Panc1 (cell line): ENCODE results near the gene SESN1. TPM values are rescaled to one million over a fixed set of nuclear protein-coding genes. Genes with fewer than 3 reads are reported as not detected.

Source experiments
- ATAC-seq: fragments of 200-7000 bp; cut with Tn5 transposase; 2 replicates; pipeline ENCODE4 v1.9.1; 2020; ENCODE audit warnings: mild to moderate bottlenecking, moderate library complexity
- BruUV-seq: library from RNA; stranded (reverse); fragments of 400-500 nt; replicated peaks from 2 replicates; lab custom pipeline; 2021; lab: Mats Ljungman, UMichigan
- CTCF ChIA-PET: fragments of 300-600 bp; sonication (Branson Sonifier 250); formaldehyde crosslinking; loops from one replicate; lab custom pipeline; 2022; ENCODE audit warnings: antibody characterized with exemption; lab: Charles Lee
- POLR2A ChIA-PET: fragments of 300-600 bp; sonication (Branson Sonifier 250); formaldehyde crosslinking; loops from one replicate; lab custom pipeline; 2022; ENCODE audit warnings: antibody characterized with exemption; lab: Charles Lee
- DNase-seq: peaks from one replicate; pipeline ENCODE4 v3.0.0-alpha.2; 2010; ENCODE audit warnings: low read depth, low spot score
- H3K27ac ChIP-seq: 2 replicates; pipeline ENCODE4 v1.5.1; 2011; ENCODE audit warnings: mild to moderate bottlenecking, low read length, inconsistent platforms
- H3K27me3 ChIP-seq: fragments of 200-500 bp; sonication (Bioruptor generic); 2 replicates; pipeline ENCODE4 v1.6.0; 2014; ENCODE audit warnings: low read length, inconsistent platforms; ENCODE audit not compliant: control insufficient read depth, insufficient read depth
- H3K36me3 ChIP-seq: fragments of 200-500 bp; sonication (Bioruptor generic); 2 replicates; pipeline ENCODE4 v1.5.1; 2014; ENCODE audit warnings: inconsistent platforms, mild to moderate bottlenecking, low read length, moderate library complexity; ENCODE audit not compliant: control insufficient read depth, insufficient read depth
- H3K4me1 ChIP-seq: 2 replicates; pipeline ENCODE4 v1.5.1; 2011; ENCODE audit warnings: inconsistent platforms, mild to moderate bottlenecking, low read length, moderate library complexity; ENCODE audit not compliant: control insufficient read depth, insufficient read depth
- H3K4me3 ChIP-seq, 2 experiments: 2 replicates each; pipeline ENCODE4 v1.5.1; 2011 to 2012; ENCODE audit warnings: low read depth in 2 of 2, low read length in 2 of 2, mild to moderate bottlenecking in 2 of 2, inconsistent platforms in 1 of 2, moderate library complexity in 1 of 2
- H3K9me3 ChIP-seq: fragments of 200-500 bp; sonication (Bioruptor generic); 2 replicates; pipeline ENCODE4 v1.5.1; 2014; ENCODE audit warnings: low read depth, mild to moderate bottlenecking, inconsistent platforms, low read length, moderate library complexity; ENCODE audit not compliant: control insufficient read depth, insufficient read depth
- CTCF ChIP-seq: fragments of 450-650 bp; IDR thresholded peaks from 2 replicates; pipeline ENCODE4 v1.5.1; 2017; ENCODE audit warnings: mild to moderate bottlenecking
- POLR2AphosphoS5 ChIP-seq: IDR thresholded peaks from 2 replicates; pipeline ENCODE4 v1.6.1; 2012; ENCODE audit warnings: mild to moderate bottlenecking, low read depth, low read length, moderate library complexity
- REST ChIP-seq, 2 experiments: IDR thresholded peaks; 2 replicates each; pipeline ENCODE4 v1.6.1; 2011 to 2012; ENCODE audit warnings: low read depth in 2 of 2, control low read depth in 1 of 2, low read length in 1 of 2, mild to moderate bottlenecking in 1 of 2, moderate library complexity in 1 of 2; ENCODE audit not compliant: insufficient read depth in 1 of 2
- SIN3A ChIP-seq: IDR thresholded peaks from 2 replicates; pipeline ENCODE4 v1.6.1; 2012; ENCODE audit warnings: low read depth, mild to moderate bottlenecking, low read length, moderate library complexity, borderline replicate concordance; ENCODE audit not compliant: insufficient read depth
- TCF7L2 ChIP-seq: IDR thresholded peaks from 2 replicates; pipeline ENCODE4 v1.6.1; 2011; ENCODE audit warnings: mild to moderate bottlenecking, low read depth, low read length, inconsistent platforms
- in situ Hi-C: cut with HindIII; loops from 2 replicates; pipeline ENCODE4 v1.10.0; 2016; ENCODE audit warnings: low sequenced_read_pairs, low pct_unique_long_range_greater_than_20kb
- intact Hi-C: fragments of 100-400 bp; cut with micrococcal nuclease; formaldehyde crosslinking; loops from one replicate; pipeline ENCODE4 v1.10.0; 2022; ENCODE audit not compliant: unreplicated experiment
- total RNA-seq: library from RNA; stranded (reverse); gene quantifications from one replicate; pipeline ENCODE4 v1.2.1, GENCODE V29; 2021; ENCODE audit not compliant: unreplicated experiment

SESN1 gene
- total RNA-seq, 1 experiment from 2014 or later = 11.3 TPM

DNA sequence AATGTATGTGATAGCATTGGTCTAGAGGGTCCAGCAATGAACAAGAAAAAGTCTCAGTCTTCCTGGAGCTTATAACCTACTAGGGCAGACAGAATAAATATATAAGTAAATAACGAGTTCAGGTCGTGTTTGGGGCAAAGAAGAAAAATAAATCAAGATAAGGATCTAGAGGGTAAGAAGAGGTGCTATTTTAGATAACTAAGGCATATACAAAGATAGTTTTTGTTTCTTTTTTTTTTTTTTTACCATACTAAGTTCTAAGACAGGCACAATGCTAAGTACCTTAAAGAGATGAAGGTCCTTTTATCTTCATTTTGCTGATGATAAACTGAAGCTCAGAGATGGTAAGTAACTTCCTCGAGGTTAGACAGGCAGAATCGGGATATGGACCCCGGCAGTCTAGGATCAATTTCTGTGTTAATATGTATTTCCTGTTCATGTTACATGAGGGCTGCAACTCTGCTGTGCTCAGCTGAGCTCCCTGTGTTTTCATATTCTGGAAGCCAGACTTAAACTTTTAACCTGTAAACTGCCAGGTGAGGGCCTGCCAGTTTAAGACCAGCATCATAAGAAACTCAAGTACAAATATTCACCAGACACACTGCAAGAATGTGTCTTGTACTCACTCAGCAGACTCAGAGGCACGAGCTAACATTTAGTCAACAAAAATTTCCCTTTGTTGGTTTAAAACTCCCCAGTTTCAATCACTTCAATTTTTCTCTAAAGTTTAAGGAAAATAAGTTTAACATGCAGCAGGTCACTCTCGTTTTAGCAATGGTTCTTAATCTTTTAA lies 23.3 kb downstream of the SESN1 start:
- ATAC-seq (no peak), DNase-seq (no peak)
- intact Hi-C loops = loop anchor here (5.0 kb wide), 1 partner anchor 159 kb away; no protein-coding TSS in a partner anchor
- in situ Hi-C loops = no loop called here
- TF ChIP-seq TCF7L2 = no peak
- no peak for TF ChIP-seq POLR2AphosphoS5
- CTCF ChIA-PET = interaction anchor here (0.6 to 1.3 kb wide), 3 partner anchors 45 to 530 kb away, joined by 3 to 7 read pairs (median 4); no protein-coding TSS in a partner anchor
- H3K27me3 ChIP-seq = no peaks in the 10 kb centered on the region
- POLR2A ChIA-PET = interaction anchor here (0.6 kb wide), 1 partner anchor 157 kb away, joined by 4 read pairs; no protein-coding TSS in a partner anchor
- H3K9me3 ChIP-seq = no peaks in the 10 kb centered on the region
- no TSS peak for BruUV-seq
- H3K4me3 ChIP-seq = no peak overlapping the region
- peaks cover 3% of the 10 kb centered on the region; the same call in 1 of the 2 replicates for H3K4me1 ChIP-seq
- no peak overlapping the region for H3K27ac ChIP-seq
- H3K36me3 ChIP-seq = no peaks in the 10 kb centered on the region

DNA sequence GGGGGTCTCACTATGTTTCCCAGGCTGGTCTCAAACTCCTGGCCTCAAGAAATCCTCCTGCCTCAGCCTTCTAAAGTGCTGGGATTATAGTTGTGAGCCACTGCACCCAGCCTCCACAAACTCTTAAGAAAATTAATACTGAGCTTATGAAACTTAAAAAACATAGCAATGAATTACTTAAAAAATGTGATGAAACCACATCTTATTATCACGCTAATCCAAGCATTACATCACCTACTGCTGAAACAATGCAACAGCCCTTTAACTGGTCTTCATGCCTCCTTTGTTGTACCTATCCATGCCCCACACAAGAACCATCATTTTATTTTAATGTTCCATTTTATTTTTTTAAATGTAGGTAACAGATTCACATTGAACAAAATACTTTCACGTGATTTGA lies 24.9 kb downstream of the SESN1 start:
- BruUV-seq = no TSS peak
- ATAC-seq (no peak), DNase-seq (no peak)
- CTCF ChIA-PET = interaction anchor here (0.6 to 0.7 kb wide), 2 partner anchors 152 to 161 kb away, joined by 3 read pairs; no protein-coding TSS in a partner anchor
- H3K27ac ChIP-seq = no peak overlapping the region
- H3K27me3 ChIP-seq = no peaks in the 10 kb centered on the region
- TF ChIP-seq CTCF = no peak
- TF ChIP-seq REST (IDR thresholded peaks at IDR 0.05; ENCODE audit: insufficient read depth in 1 of 2, low read depth in 2 of 2, low read length in 1 of 2) = no peak
- TF ChIP-seq SIN3A = no peak
- no peak for TF ChIP-seq TCF7L2
- no peak for TF ChIP-seq POLR2AphosphoS5
- no peaks in the 10 kb centered on the region for H3K36me3 ChIP-seq
- no peaks in the 10 kb centered on the region for H3K9me3 ChIP-seq
- H3K4me3 ChIP-seq = no peak overlapping the region
- in situ Hi-C loops = no loop called here
- intact Hi-C loops = loop anchor here (5.0 kb wide), 1 partner anchor 157 kb away; no protein-coding TSS in a partner anchor
- POLR2A ChIA-PET = no interaction called here
- H3K4me1 ChIP-seq = peaks cover 3% of the 10 kb centered on the region; the same call in 1 of the 2 replicates
